K562 (cell line): ENCODE data around the gene GABRA5. TPM values are rescaled to one million over a fixed set of nuclear protein-coding genes. Genes with fewer than 3 reads are reported as not detected.

Experiments used
- ATAC-seq: fragments of 200-7000 bp; cut with Tn5 transposase; 3 replicates; pipeline ENCODE4 v1.9.1; 2020; ENCODE audit warnings: moderate library complexity
- BruUV-seq: library from RNA; stranded (reverse); fragments of 400-500 nt; replicated peaks from 2 replicates; lab custom pipeline; 2021; lab: Mats Ljungman, UMichigan
- CTCF ChIA-PET: fragments of 300-600 bp; formaldehyde crosslinking; extraction: SDS; loops from one replicate; lab custom pipeline; 2021; ENCODE audit warnings: low intra/inter-chr PET ratio; lab: Yijun Ruan, JAX
- POLR2A ChIA-PET: fragments of 300-600, 350-650 bp; sonication (Branson Sonifier 250); formaldehyde crosslinking; extraction: SDS; loops from one replicate; lab custom pipeline; 2021; ENCODE audit warnings: antibody characterized with exemption, inconsistent platforms; lab: Yijun Ruan, JAX
- DNase-seq, 4 experiments: peaks; one replicate each; pipeline versions ENCODE4 v3.0.0 to v3.0.0-alpha.2; 2011 to 2018; ENCODE audit warnings: low spot score in 3 of 4, mixed read lengths in 3 of 4; ENCODE audit errors: extremely low read depth in 1 of 4
- FAIRE-seq: peaks from 2 replicates; lab custom pipeline; 2011; peaks lifted over from hg19 to GRCh38; lab: Jason Lieb, UNC
- H2AFZ ChIP-seq: 2 replicates; pipeline ENCODE4 v1.6.0; 2011; ENCODE audit warnings: low read depth, low read length, control low read depth, inconsistent platforms
- H3K27ac ChIP-seq: fragments of 200-600 bp; 3 replicates; pipeline ENCODE4 v1.8.0; 2011; ENCODE audit warnings: low read depth, mild to moderate bottlenecking, control low read depth, inconsistent platforms, low read length, moderate library complexity, mixed read lengths; ENCODE audit errors: extremely low read depth
- H3K27me3 ChIP-seq, 2 experiments: fragments of 300-600 bp in 1 of 2; 2 replicates in 1 of 2; 3 replicates in 1 of 2; pipeline versions ENCODE4 v1.6.0 to v1.8.0; 2011; ENCODE audit warnings: inconsistent platforms in 2 of 2, low read length in 2 of 2, mild to moderate bottlenecking in 1 of 2, mixed read lengths in 1 of 2, moderate library complexity in 1 of 2; ENCODE audit not compliant: control insufficient read depth in 2 of 2, insufficient read depth in 2 of 2
- H3K36me3 ChIP-seq: fragments of 300-600 bp; 3 replicates; pipeline ENCODE4 v1.8.0; 2011; ENCODE audit warnings: mild to moderate bottlenecking, low read length, inconsistent platforms; ENCODE audit not compliant: control insufficient read depth, insufficient read depth
- H3K4me1 ChIP-seq, 2 experiments: fragments of 200-600 bp in 1 of 2; replicated peaks in 1 of 2; 2 replicates in 1 of 2; 3 replicates in 1 of 2; pipeline versions ENCODE4 v1.5.1 to v1.8.0; 2011; ENCODE audit warnings: inconsistent platforms in 2 of 2, low read length in 2 of 2, mild to moderate bottlenecking in 1 of 2, mixed read lengths in 1 of 2, moderate library complexity in 1 of 2; ENCODE audit not compliant: control insufficient read depth in 2 of 2, insufficient read depth in 2 of 2
- H3K4me2 ChIP-seq: 2 replicates; pipeline ENCODE4 v1.6.1; 2011; ENCODE audit warnings: low read length, control low read depth, inconsistent platforms, mixed read lengths; ENCODE audit not compliant: insufficient read depth
- H3K4me3 ChIP-seq: fragments of 200-600 bp; sonication (generic), shearing (Covaris generic); 2 replicates; pipeline ENCODE4 v1.5.1; 2016; ENCODE audit warnings: control low read depth, inconsistent platforms
- H3K79me2 ChIP-seq: fragments of 200-600 bp; 3 replicates; pipeline ENCODE4 v1.8.0; 2011; ENCODE audit warnings: low read length, inconsistent platforms; ENCODE audit not compliant: control insufficient read depth, insufficient read depth
- H3K9ac ChIP-seq, 2 experiments: 2 replicates each; pipeline versions ENCODE4 v1.6.0 to v1.6.1; 2011; ENCODE audit warnings: low read depth in 2 of 2, low read length in 2 of 2, control low read depth in 1 of 2, inconsistent platforms in 1 of 2, mild to moderate bottlenecking in 1 of 2, mixed read lengths in 1 of 2; ENCODE audit not compliant: insufficient read depth in 1 of 2
- H3K9me1 ChIP-seq: one replicate; pipeline ENCODE4 v1.6.0; 2011; ENCODE audit warnings: inconsistent platforms, mild to moderate bottlenecking, low read length, moderate library complexity; ENCODE audit not compliant: control insufficient read depth, insufficient read depth
- H3K9me3 ChIP-seq: replicated peaks from 2 replicates; pipeline ENCODE4 v1.5.1; 2011; ENCODE audit warnings: low read depth, low read length, inconsistent platforms; ENCODE audit not compliant: control insufficient read depth, insufficient read depth
- H4K20me1 ChIP-seq: replicated peaks from 2 replicates; pipeline ENCODE4 v1.6.1; 2011; ENCODE audit warnings: low read length, inconsistent platforms, mixed read lengths; ENCODE audit not compliant: control insufficient read depth, insufficient read depth
- CBFA2T2 ChIP-seq: fragments of 450-650 bp; conservative IDR thresholded peaks from 2 replicates; pipeline ENCODE4 v1.6.1; 2017; ENCODE audit warnings: mild to moderate bottlenecking
- FOXJ3 ChIP-seq: sonication (generic); formaldehyde crosslinking; IDR thresholded peaks from 2 replicates; pipeline ENCODE4 v1.4.0; 2020; ENCODE audit warnings: mild to moderate bottlenecking, missing genetic modification reagents
- GABPA ChIP-seq: fragments of 200-800 bp; sonication (Bioruptor generic); conservative IDR thresholded peaks from 2 replicates; pipeline ENCODE4 v1.6.1; 2016; ENCODE audit warnings: low read depth, missing genetic modification characterization, missing compliant biosample characterization
- HNRNPK ChIP-seq: fragments of 200-400 bp; formaldehyde crosslinking; IDR thresholded peaks from one replicate; pipeline ENCODE4 v1.6.1; 2018; ENCODE audit warnings: mild to moderate bottlenecking, low read depth, low read length; ENCODE audit not compliant: poor library complexity, severe bottlenecking
- KDM2B ChIP-seq: fragments of 250-450 bp; sonication (Bioruptor Pico); IDR thresholded peaks from 2 replicates; pipeline ENCODE4 v1.8.0; 2021; ENCODE audit warnings: mild to moderate bottlenecking, moderate library complexity
- MBD2 ChIP-seq: sonication (generic); IDR thresholded peaks from 2 replicates; pipeline ENCODE4 v1.6.1; 2016; ENCODE audit warnings: low read depth, borderline replicate concordance
- SMAD2 ChIP-seq: fragments of 150-350 bp; IDR thresholded peaks from 2 replicates; pipeline ENCODE4 v1.6.1; 2014; ENCODE audit warnings: low read depth, mild to moderate bottlenecking, low read length
- ZC3H8 ChIP-seq: fragments of 450-650 bp; IDR thresholded peaks from 2 replicates; pipeline ENCODE4 v1.6.1; 2017
- ZNF124 ChIP-seq: sonication (generic); formaldehyde crosslinking; IDR thresholded peaks from 2 replicates; pipeline ENCODE4 v1.8.1; 2022; ENCODE audit warnings: missing genetic modification reagents
- WGBS: fragments of 100-300 bp; shearing (Covaris generic); methylation state at CpG from one replicate; pipeline ENCODE4 v1.1.6; 2016; ENCODE audit warnings: low coverage, mixed read lengths; ENCODE audit not compliant: insufficient coverage; ENCODE audit errors: missing lambda C conversion rate; 5-methylcytosine and 5-hydroxymethylcytosine counted together
- in situ Hi-C: fragments of 300-500 bp; cut with MboI; formaldehyde crosslinking; loops from 4 replicates; pipeline ENCODE4 v1.15.0; 2018; ENCODE audit warnings: inconsistent platforms, mixed read lengths
- intact Hi-C: fragments of 100-400 bp; cut with micrococcal nuclease; formaldehyde crosslinking; loops from 2 replicates; pipeline ENCODE4 v1.14.2; 2022
- polyA plus RNA-seq, 8 experiments: library from polyadenylated mRNA; depleted of rRNA in 4 of 8; stranded (reverse) in 5 of 8; unstranded in 3 of 8; fragments of >200 nt; fragmentation: Nextera tagmentation in 2 of 8; fragmentation: Illumina TruSeq in 1 of 8; extraction: Ambion mirVana in 2 of 8; extraction: Trizol in 1 of 8; gene quantifications; 2 replicates each; pipeline versions ENCODE4 v1.2.1 to v1.2.3, GENCODE V29; 2011 to 2014; ENCODE audit warnings: inconsistent platforms in 1 of 8, missing spikeins in 1 of 8
- total RNA-seq, 7 experiments: library from RNA; depleted of rRNA in 6 of 7; stranded (reverse); fragments of >200 nt in 6 of 7; fragmentation: Illumina TruSeq in 2 of 7; extraction: Trizol in 2 of 7; gene quantifications; 2 replicates each; pipeline versions ENCODE4 v1.2.1 to v1.2.3, GENCODE V29; 2011 to 2021; ENCODE audit warnings: low replicate concordance in 1 of 7
- TF ChIP-seq, protein P1 (sequence below): fragments of 250-450 bp; sonication (Bioruptor Pico); IDR thresholded peaks from 2 replicates; pipeline ENCODE4 v1.5.0; 2021; ENCODE audit warnings: mild to moderate bottlenecking, moderate library complexity
- TF ChIP-seq, protein P2 (sequence below): sonication (generic); formaldehyde crosslinking; IDR thresholded peaks from 2 replicates; pipeline ENCODE4 v1.8.1; 2023; ENCODE audit warnings: mild to moderate bottlenecking, missing genetic modification reagents, moderate library complexity

Gene GABRA5
- total and polyA plus RNA-seq, 9 of the 15 experiments (the other 6 are each of a cell fraction or from before 2014, with no cell fraction given) = not detected

DNA sequence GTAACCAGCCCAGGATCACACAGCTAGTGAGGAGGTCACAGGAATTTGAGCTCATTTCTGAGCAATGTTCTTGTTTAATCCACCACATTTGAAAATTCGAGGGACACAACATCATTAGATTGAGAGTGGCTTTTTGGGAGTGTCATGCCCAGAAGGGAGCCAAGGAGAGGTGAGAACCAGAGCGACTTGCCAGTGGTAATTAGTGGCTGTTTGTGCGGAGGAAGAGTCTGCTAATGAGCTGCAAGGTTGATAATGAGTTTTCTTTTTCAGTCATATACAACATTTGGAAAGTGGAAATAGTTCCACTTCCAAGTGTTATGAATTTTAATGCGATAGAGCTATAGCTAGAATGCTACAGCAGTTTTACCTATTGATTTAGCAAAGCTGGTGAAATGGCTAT, 19.7 kb downstream of the GABRA5 start:
- Histone ChIP-seq H3K79me2 (no peaks in the 10 kb centered on the region), H3K9ac (no peak overlapping the region), H3K27ac (no peak overlapping the region), H3K27me3 (peaks cover 0 to 26% of the 10 kb centered on the region in 2 experiments; a peak in 3 of 5 replicates), H3K4me2 (no peak overlapping the region), H3K4me1 (peaks cover 0 to 5% of the 10 kb centered on the region in 2 experiments; a peak in 2 of 5 replicates), H2AFZ (no peak overlapping the region), H3K9me3 (no peaks in the 10 kb centered on the region), H3K4me3 (no peak overlapping the region), H3K9me1 (no peaks in the 10 kb centered on the region), H4K20me1 (peaks cover 4% of the 10 kb centered on the region), H3K36me3 (no peaks in the 10 kb centered on the region)
- ChIA-PET POLR2A (no interaction called here), CTCF (no interaction called here)
- DNase-seq (no peak), ATAC-seq (no peak), FAIRE-seq (no peak)
- in situ Hi-C loops = loop anchor here (25.0 kb wide), 1 partner anchor 1151 kb away; no protein-coding TSS in a partner anchor
- 0% methylated on average over 4 of the region's 4 CpGs for WGBS
- BruUV-seq = no TSS peak
- TF ChIP-seq MBD2 = no peak
- no peak for TF ChIP-seq ZNF124
- no peak for TF ChIP-seq ZC3H8
- TF ChIP-seq GABPA = no peak
- intact Hi-C loops = no loop called here

DNA sequence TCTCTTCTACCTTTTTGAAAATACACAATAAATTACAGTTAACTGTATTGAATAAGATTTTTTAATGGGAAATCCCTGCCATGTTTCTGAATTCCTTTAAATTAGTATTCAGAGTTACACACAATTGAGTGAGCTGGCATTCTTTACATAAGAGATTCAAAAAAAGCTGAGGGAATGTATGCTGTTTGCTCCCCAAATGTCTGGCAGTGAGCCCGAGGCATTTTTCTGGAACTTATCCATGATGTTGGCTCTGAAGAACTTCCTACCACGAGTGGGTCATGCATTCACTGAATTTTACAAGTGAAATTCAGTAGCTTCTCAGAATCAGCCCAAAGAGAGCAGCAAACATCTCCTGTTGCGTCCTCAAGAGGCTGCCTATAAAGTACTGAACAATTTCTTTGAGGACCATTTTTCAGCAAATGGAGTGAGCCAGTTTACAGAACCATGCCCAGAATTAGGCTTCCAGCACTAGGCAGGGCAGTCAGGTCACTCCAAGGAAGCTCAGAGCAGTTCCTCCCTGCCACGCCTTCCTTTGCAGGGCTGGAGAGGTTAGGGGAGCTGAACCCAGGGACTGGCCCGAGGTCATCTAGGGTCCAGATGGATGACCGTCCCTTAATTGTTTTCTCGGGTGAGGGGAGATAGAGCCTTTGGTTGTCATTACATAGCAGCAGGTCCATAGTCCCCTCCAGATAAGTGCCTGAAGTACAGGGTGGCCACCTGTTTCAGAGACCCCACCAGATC, 21.2 kb downstream of the GABRA5 start:
- H3K27ac ChIP-seq = no peak overlapping the region
- ATAC-seq (no peak), FAIRE-seq (no peak), DNase-seq (no peak)
- 0% methylated on average over 7 of the region's 7 CpGs for WGBS
- no peak overlapping the region for H3K4me2 ChIP-seq
- H3K9me1 ChIP-seq = no peaks in the 10 kb centered on the region
- peaks cover 4% of the 10 kb centered on the region for H4K20me1 ChIP-seq
- no peak overlapping the region for H2AFZ ChIP-seq
- POLR2A ChIA-PET = no interaction called here
- CTCF ChIA-PET = interaction anchor here (1.3 to 2.2 kb wide), 2 partner anchors 129 to 1238 kb away, joined by 3 to 17 read pairs; no protein-coding TSS in a partner anchor
- no peaks in the 10 kb centered on the region for H3K79me2 ChIP-seq
- H3K9ac ChIP-seq = no peak overlapping the region
- H3K4me3 ChIP-seq = no peak overlapping the region
- H3K4me1 ChIP-seq = peaks cover 0 to 5% of the 10 kb centered on the region in 2 experiments; a peak in 1 of 5 replicates
- no peaks in the 10 kb centered on the region for H3K9me3 ChIP-seq
- peaks cover 0 to 12% of the 10 kb centered on the region in 2 experiments; a peak in 2 of 5 replicates for H3K27me3 ChIP-seq
- no peaks in the 10 kb centered on the region for H3K36me3 ChIP-seq
- intact Hi-C loops (no loop called here), in situ Hi-C loops (loop anchor here (25.0 kb wide), 1 partner anchor 1149 kb away; no protein-coding TSS in a partner anchor)
- no TSS peak for BruUV-seq
- TF ChIP-seq, protein P1, sequence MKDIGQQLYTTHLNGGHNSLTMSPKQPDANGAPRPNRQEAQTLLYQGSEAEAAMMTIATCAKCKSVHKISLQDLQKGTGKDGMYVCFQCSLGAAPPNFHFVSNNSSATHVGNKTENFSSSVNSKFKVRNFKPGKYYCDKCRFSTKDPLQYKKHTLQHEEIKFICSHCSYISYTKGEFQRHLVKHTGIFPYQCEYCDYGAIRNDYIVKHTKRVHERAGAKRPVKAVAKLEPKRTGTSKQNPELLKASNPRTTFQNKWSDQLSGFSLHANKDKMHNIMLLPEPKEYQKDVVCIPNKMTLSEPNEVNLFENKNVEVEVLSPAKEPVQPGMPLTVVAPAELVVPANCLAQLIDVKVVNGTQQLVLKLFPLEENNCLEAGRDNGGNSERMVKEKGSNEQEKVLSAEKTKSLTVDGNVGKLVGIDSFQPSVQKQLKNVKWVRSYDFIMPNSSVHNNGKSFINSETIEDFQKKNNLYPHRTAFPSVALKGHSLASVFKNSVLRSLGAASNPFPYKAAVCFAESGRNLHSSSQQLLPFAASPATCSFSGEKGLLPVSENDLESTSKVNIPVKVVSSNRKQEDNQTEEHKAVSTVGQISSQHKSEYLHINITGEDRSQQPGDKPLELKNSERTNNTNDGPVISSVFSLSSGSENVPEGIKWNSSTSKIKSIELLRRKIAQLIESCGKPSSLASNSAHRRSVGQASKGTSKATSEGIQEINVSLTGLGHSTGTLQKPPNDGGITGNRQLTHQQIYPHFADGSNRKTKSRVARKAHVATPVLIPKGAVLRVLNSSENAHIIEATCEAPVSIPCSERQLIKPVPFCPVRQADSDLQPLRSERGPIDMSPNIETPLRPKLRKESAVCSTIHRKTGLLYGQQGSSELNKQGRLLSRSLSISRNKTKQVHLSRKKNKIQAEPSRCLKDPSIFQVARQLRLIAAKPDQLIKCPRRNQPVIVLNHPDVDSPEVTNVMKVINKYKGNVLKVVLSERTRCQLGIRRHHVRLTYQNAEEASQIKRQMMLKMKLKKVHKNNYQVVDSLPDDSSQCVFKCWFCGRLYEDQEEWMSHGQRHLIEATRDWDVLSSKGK = no peak
- TF ChIP-seq FOXJ3 (no peak), KDM2B (no peak), CBFA2T2 (no peak), HNRNPK (no peak), SMAD2 (no peak)
- TF ChIP-seq, protein P2, sequence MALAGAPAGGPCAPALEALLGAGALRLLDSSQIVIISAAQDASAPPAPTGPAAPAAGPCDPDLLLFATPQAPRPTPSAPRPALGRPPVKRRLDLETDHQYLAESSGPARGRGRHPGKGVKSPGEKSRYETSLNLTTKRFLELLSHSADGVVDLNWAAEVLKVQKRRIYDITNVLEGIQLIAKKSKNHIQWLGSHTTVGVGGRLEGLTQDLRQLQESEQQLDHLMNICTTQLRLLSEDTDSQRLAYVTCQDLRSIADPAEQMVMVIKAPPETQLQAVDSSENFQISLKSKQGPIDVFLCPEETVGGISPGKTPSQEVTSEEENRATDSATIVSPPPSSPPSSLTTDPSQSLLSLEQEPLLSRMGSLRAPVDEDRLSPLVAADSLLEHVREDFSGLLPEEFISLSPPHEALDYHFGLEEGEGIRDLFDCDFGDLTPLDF (CRISPR knock-in tag) = no peak
